NCI-H2196 (cell line): ENCODE data around the gene MAGEA12.
"Not testable (repeated sequence)": the region's sequence is repeated elsewhere in the genome, so short reads cannot be mapped to it uniquely, and the experiment has no call there.

Experiments used
- DNase-seq: peaks from one replicate; lab custom pipeline; 2025; ENCODE audit not compliant: unreplicated experiment; lab: John Stamatoyannopoulos, UW

MAGEA12 gene

DNA sequence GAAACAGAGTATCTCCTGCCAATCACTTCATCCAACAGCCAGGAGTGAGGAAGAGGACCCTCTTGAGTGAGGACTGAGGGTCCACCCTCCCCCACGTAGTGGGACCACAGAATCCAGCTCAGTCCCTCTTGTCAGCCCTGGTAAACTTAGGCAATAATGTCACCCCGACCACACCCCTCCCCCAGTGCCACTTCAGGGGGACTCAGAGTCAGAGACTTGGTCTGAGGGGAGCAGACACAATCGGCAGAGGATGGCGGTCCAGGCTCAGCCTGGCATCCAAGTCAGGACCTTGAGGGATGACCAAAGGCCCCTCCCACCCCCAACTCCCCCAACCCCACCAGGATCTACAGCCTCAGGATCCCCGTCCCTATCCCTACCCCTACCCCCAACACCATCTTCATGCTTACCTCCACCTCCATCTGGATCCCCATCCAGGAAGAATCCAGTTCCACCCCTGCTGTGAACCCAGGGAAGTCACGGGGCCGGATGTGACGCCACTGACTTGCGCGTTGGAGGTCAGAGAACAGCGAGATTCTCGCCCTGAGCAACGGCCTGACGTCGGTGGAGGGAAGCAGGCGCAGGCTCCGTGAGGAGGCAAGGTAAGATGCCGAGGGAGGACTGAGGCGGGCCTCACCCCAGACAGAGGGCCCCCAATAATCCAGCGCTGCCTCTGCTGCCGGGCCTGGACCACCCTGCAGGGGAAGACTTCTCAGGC is at the start of gene MAGEA12, which contains the start of gene CSAG1:
MAGEA12 (plus strand) TSS at position 497 of the 715 bp plus-strand sequence. CDS start 2,405 bp downstream, outside the sequence.
CSAG1 (minus strand) TSS at position 461 of the 715 bp plus-strand sequence. CDS start 1,261 bp downstream, outside the sequence.
- DNase-seq, result no peak

DNA sequence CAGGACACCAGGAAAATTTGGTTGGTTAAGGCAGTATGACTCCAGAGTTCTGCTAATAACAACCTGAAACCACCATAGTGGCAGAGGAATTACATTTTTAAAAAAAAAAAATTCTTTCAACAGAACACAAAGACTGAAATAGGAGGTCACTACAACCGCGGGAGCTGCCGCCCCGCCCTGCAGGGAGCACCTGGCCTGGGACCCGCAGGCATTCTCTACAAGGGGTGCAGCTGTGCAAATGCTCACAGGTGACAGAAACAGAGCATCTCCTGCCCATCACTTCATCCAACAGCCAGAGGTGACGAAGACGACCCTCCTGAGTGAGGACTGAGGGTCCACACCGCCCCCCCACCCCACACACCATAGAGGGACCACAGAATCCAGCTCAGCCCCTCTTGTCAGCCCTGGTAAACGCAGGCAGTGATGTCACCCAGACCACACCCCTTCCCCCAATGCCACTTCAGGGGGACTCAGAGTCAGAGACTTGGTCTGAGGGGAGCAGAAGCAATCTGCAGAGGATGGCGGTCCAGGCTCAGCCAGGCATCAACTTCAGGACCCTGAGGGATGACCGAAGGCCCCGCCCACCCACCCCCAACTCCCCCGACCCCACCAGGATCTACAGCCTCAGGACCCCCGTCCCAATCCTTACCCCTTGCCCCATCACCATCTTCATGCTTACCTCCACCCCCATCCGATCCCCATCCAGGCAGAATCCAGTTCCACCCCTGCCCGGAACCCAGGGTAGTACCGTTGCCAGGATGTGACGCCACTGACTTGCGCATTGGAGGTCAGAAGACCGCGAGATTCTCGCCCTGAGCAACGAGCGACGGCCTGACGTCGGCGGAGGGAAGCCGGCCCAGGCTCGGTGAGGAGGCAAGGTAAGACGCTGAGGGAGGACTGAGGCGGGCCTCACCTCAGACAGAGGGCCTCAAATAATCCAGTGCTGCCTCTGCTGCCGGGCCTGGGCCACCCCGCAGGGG is 35.3 kb upstream of the MAGEA12 start, which contains the start of gene MAGEA3:
MAGEA3 (plus strand) TSS at position 843 of the 980 bp plus-strand sequence. CDS start 2,039 bp downstream, outside the sequence.
- DNase-seq, result not testable (repeated sequence)

DNA sequence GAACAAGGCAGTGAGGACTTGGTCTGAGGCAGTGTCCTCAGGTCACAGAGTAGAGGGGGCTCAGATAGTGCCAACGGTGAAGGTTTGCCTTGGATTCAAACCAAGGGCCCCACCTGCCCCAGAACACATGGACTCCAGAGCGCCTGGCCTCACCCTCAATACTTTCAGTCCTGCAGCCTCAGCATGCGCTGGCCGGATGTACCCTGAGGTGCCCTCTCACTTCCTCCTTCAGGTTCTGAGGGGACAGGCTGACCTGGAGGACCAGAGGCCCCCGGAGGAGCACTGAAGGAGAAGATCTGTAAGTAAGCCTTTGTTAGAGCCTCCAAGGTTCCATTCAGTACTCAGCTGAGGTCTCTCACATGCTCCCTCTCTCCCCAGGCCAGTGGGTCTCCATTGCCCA is 33.2 kb upstream of the MAGEA12 start:
- DNase-seq, result not testable (repeated sequence)

- DNase-seq, result not testable (repeated sequence)
Measured at GRCh38 chrX:152706500-152706899, 27.1 kb upstream of the MAGEA12 start.

- not testable (repeated sequence) for DNase-seq
Measured at GRCh38 chrX:152709173-152709572, 24.4 kb upstream of the MAGEA12 start, which contains the start of gene CSAG2. Gene CSAG2, minus strand, starts transcription at chrX:152709273. Its CDS starts 161 bp downstream, at chrX:152709112.

DNA sequence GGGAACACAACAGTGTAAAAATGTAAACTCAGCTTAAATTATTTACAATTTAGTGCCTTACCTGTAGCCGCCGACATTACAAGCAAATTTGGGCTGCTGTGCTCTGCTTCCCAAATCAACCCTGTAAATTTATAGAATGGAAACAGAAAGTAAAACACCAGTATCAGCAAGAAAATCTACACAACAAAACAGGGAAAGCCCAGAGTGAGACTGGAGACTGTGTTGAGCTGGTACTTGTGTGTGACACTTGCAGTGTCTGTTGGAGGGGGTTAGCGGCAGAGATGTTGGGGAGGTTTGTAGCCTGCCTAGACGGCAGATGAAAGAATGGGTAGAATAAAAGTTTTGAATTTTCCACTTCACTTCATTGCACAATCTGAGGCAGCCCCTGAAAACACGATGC is 20.4 kb upstream of the MAGEA12 start:
- DNase-seq, result not testable (repeated sequence)

- DNase-seq, result not testable (repeated sequence)
Measured at GRCh38 chrX:152713815-152714787, 19.5 kb upstream of the MAGEA12 start, which contains the start of gene MAGEA2B. Gene MAGEA2B, plus strand, starts transcription at chrX:152714628. Its CDS starts 2,479 bp downstream, at chrX:152717107.

- DNase-seq, result no peak
Measured at GRCh38 chrX:152725409-152725808, 8.1 kb upstream of the MAGEA12 start.

DNA sequence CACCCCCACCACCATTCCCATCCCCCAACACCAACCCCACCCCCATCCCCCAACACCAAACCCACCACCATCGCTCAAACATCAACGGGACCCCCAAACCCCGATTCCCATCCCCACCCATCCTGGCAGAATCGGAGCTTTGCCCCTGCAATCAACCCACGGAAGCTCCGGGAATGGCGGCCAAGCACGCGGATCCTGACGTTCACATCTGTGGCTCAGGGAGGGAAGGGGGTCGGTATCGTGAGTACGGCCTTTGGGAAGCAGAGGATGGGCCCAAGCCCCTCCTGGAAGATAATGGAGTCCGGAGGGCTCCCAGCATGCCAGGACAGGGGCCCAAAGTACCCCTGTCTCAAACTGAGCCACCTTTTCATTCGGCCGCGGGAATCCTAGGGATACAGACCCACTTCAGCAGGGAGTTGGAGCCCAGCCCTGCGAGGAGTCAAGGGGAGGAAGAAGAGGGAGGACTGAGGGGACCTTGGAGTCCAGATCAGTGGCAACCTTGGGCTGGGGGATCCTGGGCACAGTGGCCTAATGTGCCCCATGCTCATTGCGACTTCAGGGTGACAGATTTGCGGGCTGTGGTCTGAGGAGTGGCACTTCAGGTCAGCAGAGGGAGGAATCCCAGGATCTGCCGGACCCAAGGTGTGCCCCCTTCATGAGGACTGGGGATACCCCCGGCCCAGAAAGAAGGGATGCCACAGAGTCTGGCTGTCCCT is 744 bp downstream of the MAGEA12 start:
- not testable (repeated sequence) for DNase-seq

DNA sequence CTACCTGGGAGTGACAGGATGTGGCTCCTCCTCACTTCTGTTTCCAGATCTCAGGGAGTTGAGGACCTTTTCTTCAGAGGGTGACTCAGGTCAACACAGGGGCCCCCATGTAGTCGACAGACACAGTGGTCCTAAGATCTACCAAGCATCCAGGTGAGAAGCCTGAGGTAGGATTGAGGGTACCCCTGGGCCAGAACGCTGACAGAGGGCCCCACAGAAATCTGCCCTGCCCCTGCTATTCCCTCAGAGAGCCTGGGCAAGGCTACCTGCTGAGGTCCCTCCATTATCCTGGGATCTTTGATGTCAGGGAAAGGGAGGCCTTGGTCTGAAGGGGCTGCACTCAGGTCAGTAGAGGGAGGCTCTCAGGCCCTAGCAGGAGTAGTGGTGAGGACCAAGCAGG is 1.5 kb downstream of the MAGEA12 start:
- no peak for DNase-seq

DNA sequence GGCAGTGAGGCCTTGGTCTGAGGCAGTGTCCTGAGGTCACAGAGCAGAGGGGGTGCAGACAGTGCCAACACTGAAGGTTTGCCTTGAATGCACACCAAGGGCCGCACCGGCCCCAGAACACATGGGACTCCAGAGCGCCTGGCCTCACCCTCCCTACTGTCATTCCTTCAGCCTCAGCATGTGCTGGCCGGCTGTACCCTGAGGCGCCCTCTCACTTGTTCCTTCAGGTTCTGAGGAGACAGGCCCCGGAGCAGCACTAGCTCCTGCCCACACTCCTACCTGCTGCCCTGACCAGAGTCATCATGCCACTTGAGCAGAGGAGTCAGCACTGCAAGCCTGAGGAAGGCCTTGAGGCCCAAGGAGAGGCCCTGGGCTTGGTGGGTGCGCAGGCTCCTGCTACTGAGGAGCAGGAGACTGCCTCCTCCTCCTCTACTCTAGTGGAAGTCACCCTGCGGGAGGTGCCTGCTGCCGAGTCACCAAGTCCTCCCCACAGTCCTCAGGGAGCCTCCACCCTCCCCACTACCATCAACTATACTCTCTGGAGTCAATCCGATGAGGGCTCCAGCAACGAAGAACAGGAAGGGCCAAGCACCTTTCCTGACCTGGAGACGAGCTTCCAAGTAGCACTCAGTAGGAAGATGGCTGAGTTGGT is 2.4 kb downstream of the MAGEA12 start:
- DNase-seq, result no peak

GRCh38 chrX:152736528-152736927 is 3.0 kb downstream of the MAGEA12 start:
- DNase-seq, result not testable (repeated sequence)

- DNase-seq, result no peak
Measured at GRCh38 chrX:152738560-152738959, 5.0 kb downstream of the MAGEA12 start.

DNA sequence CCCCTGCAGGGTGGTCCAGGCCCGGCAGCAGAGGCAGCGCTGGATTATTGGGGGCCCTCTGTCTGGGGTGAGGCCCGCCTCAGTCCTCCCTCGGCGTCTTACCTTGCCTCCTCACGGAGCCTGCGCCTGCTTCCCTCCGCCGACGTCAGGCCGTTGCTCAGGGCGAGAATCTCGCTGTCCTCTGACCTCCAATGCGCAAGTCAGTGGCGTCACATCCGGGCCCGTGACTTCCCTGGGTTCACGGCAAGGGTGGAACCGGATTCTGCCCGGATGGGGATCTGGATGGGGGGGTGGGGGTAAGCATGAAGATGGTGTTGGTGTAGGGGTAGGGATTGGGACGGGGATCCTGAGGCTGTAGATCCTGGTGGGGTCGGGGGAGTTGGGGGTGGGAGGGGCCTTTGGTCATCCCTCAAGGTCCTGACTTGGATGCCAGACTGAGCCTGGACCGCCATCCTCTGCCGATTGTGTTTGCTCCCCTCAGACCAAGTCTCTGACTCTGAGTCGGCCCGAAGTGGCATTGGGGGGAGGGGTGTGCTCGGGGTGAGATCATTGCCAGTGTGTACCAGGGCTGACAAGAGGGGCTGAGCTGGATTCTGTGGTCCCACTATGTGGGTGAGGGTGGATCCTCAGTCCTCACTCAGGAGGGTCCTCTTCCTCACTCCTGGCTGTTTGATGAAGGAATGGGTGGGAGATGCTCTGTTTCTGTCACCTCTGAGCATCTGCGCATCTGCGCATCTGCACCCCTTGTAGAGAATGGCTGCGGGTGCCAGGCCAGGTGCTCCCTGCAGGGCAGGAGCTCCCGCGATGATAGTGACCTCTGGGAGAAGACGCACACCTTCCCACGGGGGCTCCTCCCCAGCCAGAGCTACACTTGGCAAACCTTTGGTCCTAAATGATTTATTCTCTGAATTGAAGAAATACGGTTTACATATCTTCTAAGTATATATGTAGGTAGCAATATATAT is 20.4 kb downstream of the MAGEA12 start, which contains the start of gene MAGEA2:
MAGEA2 (minus strand) TSS at position 157 of the 965 bp plus-strand sequence. CDS start 2,479 bp downstream, outside the sequence.
- not testable (repeated sequence) for DNase-seq

- not testable (repeated sequence) for DNase-seq
Measured at GRCh38 chrX:152754871-152755270, 21.3 kb downstream of the MAGEA12 start.

DNA sequence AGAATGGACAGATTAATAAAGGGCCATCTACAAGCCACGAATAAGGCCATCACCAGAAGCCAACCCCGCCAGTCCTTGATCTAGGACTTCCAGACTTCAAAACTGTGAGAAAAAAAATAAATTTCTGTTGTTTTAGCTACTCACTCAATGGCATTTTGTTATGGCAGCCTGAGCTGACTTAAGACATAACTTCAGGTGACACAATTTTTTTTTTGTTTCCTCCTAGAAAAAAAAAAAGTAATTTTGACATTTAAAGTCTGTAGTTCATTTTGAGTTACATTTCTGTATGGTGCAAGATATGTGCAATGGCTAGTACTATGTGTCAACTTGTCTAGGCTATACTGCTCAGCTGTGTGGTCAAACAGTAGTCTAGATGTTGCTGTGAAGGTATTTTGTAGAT is 25.4 kb downstream of the MAGEA12 start, which contains the start of gene CSAG3:
CSAG3 (plus strand) TSS at position 301 of the 400 bp plus-strand sequence.
- DNase-seq, result not testable (repeated sequence)

- not testable (repeated sequence) for DNase-seq
Measured at GRCh38 chrX:152759544-152759943, 26.0 kb downstream of the MAGEA12 start.
